Measurements from ENCODE around the gene SPTLC1. TPM values are rescaled to one million over a fixed set of nuclear protein-coding genes. Genes with fewer than 3 reads are reported as not detected.
A peak's percentile ranks its signal among the peaks of the same experiment; 100 is the strongest.

The SPTLC1 gene
- total and polyA plus RNA-seq, 2 of the 13 experiments (the other 11 are each of a cell fraction or from before 2014, with no cell fraction given): 56.2 to 72.5 TPM

DNA sequence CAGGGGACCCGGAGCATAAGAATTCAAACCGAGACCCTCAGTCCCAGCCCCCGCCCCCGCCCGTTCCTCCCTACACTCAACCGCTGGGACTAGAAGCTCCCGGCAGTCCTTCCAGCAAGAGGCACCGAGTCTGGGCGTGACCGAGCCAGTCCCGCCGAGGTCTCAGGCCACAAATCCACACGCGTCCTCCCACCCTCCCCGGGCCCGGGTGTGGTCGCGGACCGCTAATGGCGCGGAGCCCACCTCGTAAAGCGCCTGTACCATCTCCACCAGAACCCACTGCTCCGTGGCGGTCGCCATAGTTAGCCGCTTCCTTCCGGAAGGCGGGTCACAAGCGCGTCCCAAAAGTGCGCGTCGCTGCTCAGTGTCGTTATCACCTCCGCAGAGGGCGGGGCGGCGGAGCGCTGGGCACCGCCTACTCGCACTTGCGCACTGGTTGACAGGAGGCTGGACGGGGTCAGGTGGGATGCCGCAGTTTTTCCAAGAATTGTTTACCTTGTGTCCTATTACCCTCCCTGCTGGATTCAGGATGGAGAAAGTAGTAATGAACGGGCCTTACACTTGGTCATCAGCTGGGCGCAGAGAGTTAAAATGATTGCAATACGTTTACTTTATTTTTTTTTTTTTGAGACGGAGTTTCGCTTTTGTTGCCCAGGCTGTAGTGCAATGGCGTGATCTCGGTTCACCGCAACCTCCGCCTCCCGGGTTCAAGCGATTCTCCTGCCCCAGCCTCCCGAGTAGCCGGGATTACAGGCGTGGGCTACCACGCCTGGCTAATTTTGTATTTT lies at the start of gene SPTLC1 (continued):
- no peak for TF ChIP-seq KLF15 (CRISPR knock-in tag; IDR thresholded peaks at IDR 0.05; ENCODE audit: borderline replicate concordance)
- TF ChIP-seq RARA (CRISPR knock-in tag; IDR thresholded peaks at IDR 0.05): peak; percentile 15; the same call in 1 of the 2 replicates
- TF ChIP-seq NFAT5 (CRISPR knock-in tag; IDR thresholded peaks at IDR 0.05): no peak; the same call in 1 of the 2 replicates
- no peak for TF ChIP-seq ZC3H4 (CRISPR knock-in tag; IDR thresholded peaks at IDR 0.05; ENCODE audit: borderline replicate concordance)
- TF ChIP-seq CHCHD3 (CRISPR knock-in tag; IDR thresholded peaks at IDR 0.05): no peak
- no peak for TF ChIP-seq SMC3 (IDR thresholded peaks at IDR 0.05; ENCODE audit: low read length)
- TF ChIP-seq, protein P1, sequence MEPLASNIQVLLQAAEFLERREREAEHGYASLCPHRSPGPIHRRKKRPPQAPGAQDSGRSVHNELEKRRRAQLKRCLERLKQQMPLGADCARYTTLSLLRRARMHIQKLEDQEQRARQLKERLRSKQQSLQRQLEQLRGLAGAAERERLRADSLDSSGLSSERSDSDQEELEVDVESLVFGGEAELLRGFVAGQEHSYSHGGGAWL (CRISPR knock-in tag; IDR thresholded peaks at IDR 0.05): peak; percentile 80
- peak; percentile 90 for TF ChIP-seq NR2C2 (CRISPR knock-in tag; IDR thresholded peaks at IDR 0.05; ENCODE audit: borderline replicate concordance)
- no peak for TF ChIP-seq HNF4A (CRISPR knock-in tag; IDR thresholded peaks at IDR 0.05)
- peak; percentile 42; the same call in 1 of the 2 replicates for TF ChIP-seq REPIN1 (CRISPR knock-in tag; IDR thresholded peaks at IDR 0.05; ENCODE audit: borderline replicate concordance, low read depth)
- peak; percentile 69; the same call in 1 of the 2 replicates for TF ChIP-seq ZBTB20 (CRISPR knock-in tag; IDR thresholded peaks at IDR 0.05; ENCODE audit: borderline replicate concordance, low read depth)
- peak; percentile 79; the same call in 1 of the 2 replicates for TF ChIP-seq KDM5B (CRISPR knock-in tag; IDR thresholded peaks at IDR 0.05; ENCODE audit: borderline replicate concordance)
- TF ChIP-seq POLR2G (IDR thresholded peaks at IDR 0.05; ENCODE audit: low read depth, low read length): peak; percentile 92
- no peak for TF ChIP-seq DZIP1 (CRISPR knock-in tag; IDR thresholded peaks at IDR 0.05)
- TF ChIP-seq ZMYM4 (CRISPR knock-in tag; IDR thresholded peaks at IDR 0.05): peak; percentile 96
- TF ChIP-seq ZBTB42 (CRISPR knock-in tag; IDR thresholded peaks at IDR 0.05): no peak
- peak; percentile 39; the same call in 1 of the 2 replicates for TF ChIP-seq ZNF564 (CRISPR knock-in tag; IDR thresholded peaks at IDR 0.05)
- no peak for TF ChIP-seq SSRP1 (CRISPR knock-in tag; IDR thresholded peaks at IDR 0.05)
- TF ChIP-seq JDP2 (CRISPR knock-in tag; IDR thresholded peaks at IDR 0.05; ENCODE audit: borderline replicate concordance): no peak
- TF ChIP-seq ZNF496 (CRISPR knock-in tag; IDR thresholded peaks at IDR 0.05; ENCODE audit: insufficient replicate concordance): no peak
- no peak for TF ChIP-seq SCMH1 (CRISPR knock-in tag; IDR thresholded peaks at IDR 0.05; ENCODE audit: borderline replicate concordance)
- TF ChIP-seq ZNF468 (CRISPR knock-in tag; IDR thresholded peaks at IDR 0.05): no peak
